Loucy (cell line): ENCODE data around the gene PALLD.

ENCODE experiments used
- CTCF ChIP-seq: fragments of 200-600 bp; sonication (generic); conservative IDR thresholded peaks from 2 replicates; pipeline ENCODE4 v1.5.1; 2014; ENCODE audit warnings: mild to moderate bottlenecking, antibody characterized with exemption, low read length
- EZH2phosphoT487 ChIP-seq: fragments of 200-600 bp; IDR thresholded peaks from 2 replicates; pipeline ENCODE4 v1.6.1; 2018; ENCODE audit warnings: antibody characterized with exemption, mild to moderate bottlenecking, moderate library complexity, borderline replicate concordance

GRCh38 chr4:168874083-168874482, 377.2 kb downstream of the PALLD start:
- TF ChIP-seq CTCF (no peak; the same call in 1 of the 2 replicates), EZH2phosphoT487 (no peak)
